ENCODE measurements around the gene KIAA1755.

The KIAA1755 gene

GRCh38 chr20:38190166-38190565 is 70.4 kb downstream of the KIAA1755 start:
- DNase-seq = no peak

GRCh38 chr20:38187517-38187916 is 73.0 kb downstream of the KIAA1755 start:
- DNase-seq = peak in 1 of 51 donors; percentile 8

- no peak for DNase-seq
These were observed 73.7 kb downstream of the KIAA1755 start for GRCh38 chr20:38186788-38187221.

GRCh38 chr20:38184101-38184500 is 76.4 kb downstream of the KIAA1755 start:
- DNase-seq = no peak

GRCh38 chr20:38181971-38182370 is 78.6 kb downstream of the KIAA1755 start:
- no peak for DNase-seq

- no peak for DNase-seq
These were observed 79.2 kb downstream of the KIAA1755 start for GRCh38 chr20:38181207-38181801.

GRCh38 chr20:38180781-38181180 is 79.8 kb downstream of the KIAA1755 start:
- no peak for DNase-seq

- DNase-seq = no peak
These were observed 80.7 kb downstream of the KIAA1755 start for GRCh38 chr20:38179846-38180245.

- no peak for DNase-seq
These were observed 82.0 kb downstream of the KIAA1755 start for GRCh38 chr20:38178581-38178980.

- DNase-seq = no peak
These were observed 82.5 kb downstream of the KIAA1755 start for GRCh38 chr20:38178065-38178491.

GRCh38 chr20:38177201-38177600 is 83.3 kb downstream of the KIAA1755 start:
- no peak for DNase-seq

- DNase-seq = no peak
These were observed 85.0 kb downstream of the KIAA1755 start for GRCh38 chr20:38175304-38176180.

- peak in 1 of 51 donors; percentile 64 for DNase-seq
These were observed 87.0 kb downstream of the KIAA1755 start for GRCh38 chr20:38173237-38174156.

- DNase-seq = no peak
These were observed 88.1 kb downstream of the KIAA1755 start for GRCh38 chr20:38172408-38172807.

- no peak for DNase-seq
These were observed 88.9 kb downstream of the KIAA1755 start for GRCh38 chr20:38171675-38172043.

GRCh38 chr20:38170826-38171674 is 89.5 kb downstream of the KIAA1755 start:
- DNase-seq = no peak

GRCh38 chr20:38170219-38170825 is 90.2 kb downstream of the KIAA1755 start:
- DNase-seq = no peak

GRCh38 chr20:38169636-38170193 is 90.8 kb downstream of the KIAA1755 start:
- DNase-seq = no peak

GRCh38 chr20:38168791-38169589 is 91.5 kb downstream of the KIAA1755 start:
- no peak for DNase-seq

Measured in hypothalamus (tissue), 51 donors.